Keratinocyte (primary cell): ENCODE data around the gene ARL5A.

ENCODE experiments used
- EZH2 ChIP-seq: IDR thresholded peaks from one replicate; pipeline ENCODE4 v1.6.1; 2012; ENCODE audit warnings: inconsistent platforms, mild to moderate bottlenecking, low read length, moderate library complexity
- TF ChIP-seq, protein P1 (sequence below), 3 experiments: IDR thresholded peaks in 1 of 3; conservative IDR thresholded peaks in 1 of 3; optimal IDR thresholded peaks in 1 of 3; 2 replicates in 2 of 3; 3 replicates in 1 of 3; pipeline versions ENCODE3 to v1.5.1; 2011; ENCODE audit warnings: low read length in 3 of 3, mild to moderate bottlenecking in 3 of 3, moderate library complexity in 2 of 3, control low read depth in 1 of 3, inconsistent platforms in 1 of 3; ENCODE audit not compliant: insufficient read depth in 2 of 3; ENCODE audit errors: extremely low read depth in 1 of 3

DNA sequence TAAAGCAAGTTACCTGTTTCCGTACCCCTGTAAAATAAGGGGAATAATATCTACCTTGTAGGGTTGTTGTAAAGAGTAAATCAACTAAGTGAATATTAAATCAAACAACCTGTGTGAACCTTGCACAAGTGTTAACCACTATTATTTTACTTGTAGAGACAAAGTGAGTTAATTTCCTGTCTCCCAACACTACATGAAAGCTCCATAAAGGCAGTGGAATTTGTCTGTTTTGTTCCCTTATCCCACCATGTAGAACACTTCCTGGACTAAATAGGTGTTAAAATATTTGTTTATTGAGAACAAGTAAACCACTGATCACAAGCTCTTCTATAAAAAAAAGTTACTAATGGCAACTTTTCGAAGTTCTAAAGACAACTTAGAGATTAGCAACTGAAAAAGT lies 3.3 kb downstream of the ARL5A start:
- TF ChIP-seq, protein P1, sequence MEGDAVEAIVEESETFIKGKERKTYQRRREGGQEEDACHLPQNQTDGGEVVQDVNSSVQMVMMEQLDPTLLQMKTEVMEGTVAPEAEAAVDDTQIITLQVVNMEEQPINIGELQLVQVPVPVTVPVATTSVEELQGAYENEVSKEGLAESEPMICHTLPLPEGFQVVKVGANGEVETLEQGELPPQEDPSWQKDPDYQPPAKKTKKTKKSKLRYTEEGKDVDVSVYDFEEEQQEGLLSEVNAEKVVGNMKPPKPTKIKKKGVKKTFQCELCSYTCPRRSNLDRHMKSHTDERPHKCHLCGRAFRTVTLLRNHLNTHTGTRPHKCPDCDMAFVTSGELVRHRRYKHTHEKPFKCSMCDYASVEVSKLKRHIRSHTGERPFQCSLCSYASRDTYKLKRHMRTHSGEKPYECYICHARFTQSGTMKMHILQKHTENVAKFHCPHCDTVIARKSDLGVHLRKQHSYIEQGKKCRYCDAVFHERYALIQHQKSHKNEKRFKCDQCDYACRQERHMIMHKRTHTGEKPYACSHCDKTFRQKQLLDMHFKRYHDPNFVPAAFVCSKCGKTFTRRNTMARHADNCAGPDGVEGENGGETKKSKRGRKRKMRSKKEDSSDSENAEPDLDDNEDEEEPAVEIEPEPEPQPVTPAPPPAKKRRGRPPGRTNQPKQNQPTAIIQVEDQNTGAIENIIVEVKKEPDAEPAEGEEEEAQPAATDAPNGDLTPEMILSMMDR (optimal IDR thresholded peaks at IDR 0.05 in 1 of 3, IDR thresholded peaks at IDR 0.05 in 1 of 3, conservative IDR thresholded peaks at IDR 0.05 in 1 of 3; ENCODE audit: extremely low read depth in 1 of 3, insufficient read depth in 2 of 3, low read length in 3 of 3): no peak
- no peak for TF ChIP-seq EZH2
